Keratinocyte (primary cell): Measurements from ENCODE around the gene PHAF1.

Source experiments
- EZH2 ChIP-seq: IDR thresholded peaks from one replicate; pipeline ENCODE4 v1.6.1; 2012; ENCODE audit warnings: inconsistent platforms, mild to moderate bottlenecking, low read length, moderate library complexity
- TF ChIP-seq, protein P1 (sequence below), 3 experiments: IDR thresholded peaks in 1 of 3; conservative IDR thresholded peaks in 1 of 3; optimal IDR thresholded peaks in 1 of 3; 2 replicates in 2 of 3; 3 replicates in 1 of 3; pipeline versions ENCODE3 to v1.5.1; 2011; ENCODE audit warnings: low read length in 3 of 3, mild to moderate bottlenecking in 3 of 3, moderate library complexity in 2 of 3, control low read depth in 1 of 3, inconsistent platforms in 1 of 3; ENCODE audit not compliant: insufficient read depth in 2 of 3; ENCODE audit errors: extremely low read depth in 1 of 3

DNA sequence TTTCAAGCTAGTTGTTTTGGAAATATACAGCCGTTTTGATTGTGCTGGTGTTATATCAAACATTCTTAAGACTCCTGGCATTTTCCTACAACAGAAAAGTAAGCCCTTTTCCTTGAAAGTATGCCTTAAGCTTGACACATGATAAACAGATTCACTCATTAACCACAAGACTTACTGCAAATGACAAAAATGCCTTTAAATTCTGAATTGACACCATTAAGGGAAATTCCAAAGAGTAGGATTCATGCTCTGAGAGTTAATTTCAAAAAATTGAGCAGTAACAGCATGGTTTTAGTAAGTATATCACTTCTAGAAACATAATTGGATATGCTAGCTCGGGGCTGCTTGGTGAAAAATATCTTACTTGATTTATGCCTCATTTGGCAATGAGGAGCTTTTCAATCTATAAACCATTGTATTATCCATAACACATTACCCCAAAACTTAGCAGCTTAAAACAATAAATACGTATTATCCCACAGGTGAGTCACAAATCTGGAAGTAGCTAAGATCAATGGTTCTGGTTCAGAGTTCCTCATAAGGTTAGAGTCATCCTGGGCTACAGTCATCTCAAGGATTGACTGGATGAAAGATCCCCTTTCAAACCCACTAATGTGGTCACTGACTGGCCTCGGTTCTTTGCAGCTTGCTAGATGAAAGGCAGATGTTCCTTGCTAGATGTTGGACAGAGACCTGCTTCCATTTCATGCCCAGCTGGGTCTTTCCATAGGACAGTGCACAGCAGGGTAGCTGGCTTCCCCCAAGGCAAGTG, 8.2 kb upstream of the PHAF1 start:
- TF ChIP-seq, protein P1, sequence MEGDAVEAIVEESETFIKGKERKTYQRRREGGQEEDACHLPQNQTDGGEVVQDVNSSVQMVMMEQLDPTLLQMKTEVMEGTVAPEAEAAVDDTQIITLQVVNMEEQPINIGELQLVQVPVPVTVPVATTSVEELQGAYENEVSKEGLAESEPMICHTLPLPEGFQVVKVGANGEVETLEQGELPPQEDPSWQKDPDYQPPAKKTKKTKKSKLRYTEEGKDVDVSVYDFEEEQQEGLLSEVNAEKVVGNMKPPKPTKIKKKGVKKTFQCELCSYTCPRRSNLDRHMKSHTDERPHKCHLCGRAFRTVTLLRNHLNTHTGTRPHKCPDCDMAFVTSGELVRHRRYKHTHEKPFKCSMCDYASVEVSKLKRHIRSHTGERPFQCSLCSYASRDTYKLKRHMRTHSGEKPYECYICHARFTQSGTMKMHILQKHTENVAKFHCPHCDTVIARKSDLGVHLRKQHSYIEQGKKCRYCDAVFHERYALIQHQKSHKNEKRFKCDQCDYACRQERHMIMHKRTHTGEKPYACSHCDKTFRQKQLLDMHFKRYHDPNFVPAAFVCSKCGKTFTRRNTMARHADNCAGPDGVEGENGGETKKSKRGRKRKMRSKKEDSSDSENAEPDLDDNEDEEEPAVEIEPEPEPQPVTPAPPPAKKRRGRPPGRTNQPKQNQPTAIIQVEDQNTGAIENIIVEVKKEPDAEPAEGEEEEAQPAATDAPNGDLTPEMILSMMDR (optimal IDR thresholded peaks at IDR 0.05 in 1 of 3, IDR thresholded peaks at IDR 0.05 in 1 of 3, conservative IDR thresholded peaks at IDR 0.05 in 1 of 3; ENCODE audit: extremely low read depth in 1 of 3, insufficient read depth in 2 of 3, low read length in 3 of 3), result no peak
- TF ChIP-seq EZH2, result no peak
